K562 (cell line): ENCODE data around the gene HS3ST5. TPM values are rescaled to one million over a fixed set of nuclear protein-coding genes. Genes with fewer than 3 reads are reported as not detected.

Experiments used
- ATAC-seq: fragments of 200-7000 bp; cut with Tn5 transposase; 3 replicates; pipeline ENCODE4 v1.9.1; 2020; ENCODE audit warnings: moderate library complexity
- BruUV-seq: library from RNA; stranded (reverse); fragments of 400-500 nt; replicated peaks from 2 replicates; lab custom pipeline; 2021; lab: Mats Ljungman, UMichigan
- CTCF ChIA-PET: fragments of 300-600 bp; formaldehyde crosslinking; extraction: SDS; loops from one replicate; lab custom pipeline; 2021; ENCODE audit warnings: low intra/inter-chr PET ratio; lab: Yijun Ruan, JAX
- POLR2A ChIA-PET: fragments of 300-600, 350-650 bp; sonication (Branson Sonifier 250); formaldehyde crosslinking; extraction: SDS; loops from one replicate; lab custom pipeline; 2021; ENCODE audit warnings: antibody characterized with exemption, inconsistent platforms; lab: Yijun Ruan, JAX
- DNase-seq, 4 experiments: peaks; one replicate each; pipeline versions ENCODE4 v3.0.0 to v3.0.0-alpha.2; 2011 to 2018; ENCODE audit warnings: low spot score in 3 of 4, mixed read lengths in 3 of 4; ENCODE audit errors: extremely low read depth in 1 of 4
- FAIRE-seq: peaks from 2 replicates; lab custom pipeline; 2011; peaks lifted over from hg19 to GRCh38; lab: Jason Lieb, UNC
- H2AFZ ChIP-seq: 2 replicates; pipeline ENCODE4 v1.6.0; 2011; ENCODE audit warnings: low read depth, low read length, control low read depth, inconsistent platforms
- H3K27ac ChIP-seq: fragments of 200-600 bp; 3 replicates; pipeline ENCODE4 v1.8.0; 2011; ENCODE audit warnings: low read depth, mild to moderate bottlenecking, control low read depth, inconsistent platforms, low read length, moderate library complexity, mixed read lengths; ENCODE audit errors: extremely low read depth
- H3K27me3 ChIP-seq, 2 experiments: fragments of 300-600 bp in 1 of 2; 2 replicates in 1 of 2; 3 replicates in 1 of 2; pipeline versions ENCODE4 v1.6.0 to v1.8.0; 2011; ENCODE audit warnings: inconsistent platforms in 2 of 2, low read length in 2 of 2, mild to moderate bottlenecking in 1 of 2, mixed read lengths in 1 of 2, moderate library complexity in 1 of 2; ENCODE audit not compliant: control insufficient read depth in 2 of 2, insufficient read depth in 2 of 2
- H3K36me3 ChIP-seq: fragments of 300-600 bp; 3 replicates; pipeline ENCODE4 v1.8.0; 2011; ENCODE audit warnings: mild to moderate bottlenecking, low read length, inconsistent platforms; ENCODE audit not compliant: control insufficient read depth, insufficient read depth
- H3K4me1 ChIP-seq, 2 experiments: fragments of 200-600 bp in 1 of 2; replicated peaks in 1 of 2; 2 replicates in 1 of 2; 3 replicates in 1 of 2; pipeline versions ENCODE4 v1.5.1 to v1.8.0; 2011; ENCODE audit warnings: inconsistent platforms in 2 of 2, low read length in 2 of 2, mild to moderate bottlenecking in 1 of 2, mixed read lengths in 1 of 2, moderate library complexity in 1 of 2; ENCODE audit not compliant: control insufficient read depth in 2 of 2, insufficient read depth in 2 of 2
- H3K4me2 ChIP-seq: 2 replicates; pipeline ENCODE4 v1.6.1; 2011; ENCODE audit warnings: low read length, control low read depth, inconsistent platforms, mixed read lengths; ENCODE audit not compliant: insufficient read depth
- H3K4me3 ChIP-seq: fragments of 200-600 bp; sonication (generic), shearing (Covaris generic); 2 replicates; pipeline ENCODE4 v1.5.1; 2016; ENCODE audit warnings: control low read depth, inconsistent platforms
- H3K79me2 ChIP-seq: fragments of 200-600 bp; 3 replicates; pipeline ENCODE4 v1.8.0; 2011; ENCODE audit warnings: low read length, inconsistent platforms; ENCODE audit not compliant: control insufficient read depth, insufficient read depth
- H3K9ac ChIP-seq, 2 experiments: 2 replicates each; pipeline versions ENCODE4 v1.6.0 to v1.6.1; 2011; ENCODE audit warnings: low read depth in 2 of 2, low read length in 2 of 2, control low read depth in 1 of 2, inconsistent platforms in 1 of 2, mild to moderate bottlenecking in 1 of 2, mixed read lengths in 1 of 2; ENCODE audit not compliant: insufficient read depth in 1 of 2
- H3K9me1 ChIP-seq: one replicate; pipeline ENCODE4 v1.6.0; 2011; ENCODE audit warnings: inconsistent platforms, mild to moderate bottlenecking, low read length, moderate library complexity; ENCODE audit not compliant: control insufficient read depth, insufficient read depth
- H3K9me3 ChIP-seq: replicated peaks from 2 replicates; pipeline ENCODE4 v1.5.1; 2011; ENCODE audit warnings: low read depth, low read length, inconsistent platforms; ENCODE audit not compliant: control insufficient read depth, insufficient read depth
- H4K20me1 ChIP-seq: replicated peaks from 2 replicates; pipeline ENCODE4 v1.6.1; 2011; ENCODE audit warnings: low read length, inconsistent platforms, mixed read lengths; ENCODE audit not compliant: control insufficient read depth, insufficient read depth
- ARID1B ChIP-seq: fragments of 450-650 bp; IDR thresholded peaks from 2 replicates; pipeline ENCODE4 v1.6.1; 2016; ENCODE audit warnings: antibody characterized with exemption, mild to moderate bottlenecking, inconsistent platforms
- E2F6 ChIP-seq, 2 experiments: IDR thresholded peaks; 2 replicates each; pipeline ENCODE4 v1.6.1; 2011; ENCODE audit warnings: borderline replicate concordance in 1 of 2, control low read depth in 1 of 2, low read depth in 1 of 2, low read length in 1 of 2, mild to moderate bottlenecking in 1 of 2, mixed read lengths in 1 of 2, moderate library complexity in 1 of 2; ENCODE audit not compliant: insufficient read depth in 1 of 2, insufficient read length in 1 of 2, poor library complexity in 1 of 2, severe bottlenecking in 1 of 2; ENCODE audit errors: extremely low read depth in 1 of 2
- MEF2D ChIP-seq: conservative IDR thresholded peaks from 2 replicates; pipeline ENCODE4 v1.6.1; 2016; ENCODE audit warnings: low read depth, missing genetic modification characterization, missing compliant biosample characterization
- in situ Hi-C: fragments of 300-500 bp; cut with MboI; formaldehyde crosslinking; loops from 4 replicates; pipeline ENCODE4 v1.15.0; 2018; ENCODE audit warnings: inconsistent platforms, mixed read lengths
- intact Hi-C: fragments of 100-400 bp; cut with micrococcal nuclease; formaldehyde crosslinking; loops from 2 replicates; pipeline ENCODE4 v1.14.2; 2022
- polyA plus RNA-seq, 8 experiments: library from polyadenylated mRNA; depleted of rRNA in 4 of 8; stranded (reverse) in 5 of 8; unstranded in 3 of 8; fragments of >200 nt; fragmentation: Nextera tagmentation in 2 of 8; fragmentation: Illumina TruSeq in 1 of 8; extraction: Ambion mirVana in 2 of 8; extraction: Trizol in 1 of 8; gene quantifications; 2 replicates each; pipeline versions ENCODE4 v1.2.1 to v1.2.3, GENCODE V29; 2011 to 2014; ENCODE audit warnings: inconsistent platforms in 1 of 8, missing spikeins in 1 of 8
- total RNA-seq, 7 experiments: library from RNA; depleted of rRNA in 6 of 7; stranded (reverse); fragments of >200 nt in 6 of 7; fragmentation: Illumina TruSeq in 2 of 7; extraction: Trizol in 2 of 7; gene quantifications; 2 replicates each; pipeline versions ENCODE4 v1.2.1 to v1.2.3, GENCODE V29; 2011 to 2021; ENCODE audit warnings: low replicate concordance in 1 of 7

The HS3ST5 gene
- total and polyA plus RNA-seq, 9 of the 15 experiments (the other 6 are each of a cell fraction or from before 2014, with no cell fraction given) = not detected

DNA sequence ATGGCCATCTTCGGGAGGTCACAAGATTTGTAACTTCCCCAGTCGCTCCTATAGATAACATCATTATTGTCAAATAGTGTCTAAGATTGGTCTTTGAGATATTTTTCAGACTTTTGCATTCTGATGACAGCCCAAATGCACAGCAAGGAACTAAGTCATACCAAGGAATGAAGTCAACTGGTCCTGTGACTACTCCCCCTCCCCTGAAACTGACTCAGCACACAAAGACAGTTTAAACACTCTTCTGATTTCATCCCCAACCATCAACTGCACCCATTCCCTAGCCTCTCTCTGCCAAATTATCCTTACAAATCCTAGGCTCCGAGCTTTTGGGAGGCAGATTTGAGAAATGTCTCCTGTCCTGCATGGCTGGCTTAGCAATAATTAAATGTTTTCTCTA is 139.4 kb downstream of the HS3ST5 start (continued):
- TF ChIP-seq MEF2D = no peak
- TF ChIP-seq, all 486 proteins: peak for 0

DNA sequence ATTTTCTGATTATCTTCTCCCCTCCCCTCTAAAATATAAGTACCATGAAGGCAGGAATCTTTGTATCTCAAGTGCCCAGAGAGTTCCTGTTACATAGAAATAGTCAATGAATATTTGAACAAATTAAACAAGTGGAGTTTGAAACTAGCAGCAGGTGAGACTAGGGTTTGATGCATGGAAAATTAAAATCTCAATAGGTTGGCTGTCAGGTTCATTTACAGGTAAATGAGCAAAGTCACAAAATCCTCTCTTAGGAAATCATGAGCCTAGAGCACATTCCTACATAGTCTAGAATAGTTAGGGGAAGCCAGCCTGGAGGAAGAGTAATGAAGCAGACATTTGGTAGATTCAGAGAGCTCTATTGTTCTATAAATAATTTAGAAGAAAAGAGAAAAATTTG is 140.4 kb downstream of the HS3ST5 start:
- CTCF ChIA-PET = no interaction called here
- H3K9me3 ChIP-seq = no peaks in the 10 kb centered on the region
- H3K79me2 ChIP-seq = no peaks in the 10 kb centered on the region
- H3K9ac ChIP-seq = no peak overlapping the region
- POLR2A ChIA-PET = no interaction called here
- no peak for DNase-seq
- ATAC-seq = no peak
- no peak overlapping the region for H2AFZ ChIP-seq
- H3K4me1 ChIP-seq = no peaks in the 10 kb centered on the region
- no peak for FAIRE-seq
- BruUV-seq = no TSS peak
- intact Hi-C loops (no loop called here), in situ Hi-C loops (no loop called here)
- H3K9me1 ChIP-seq = no peaks in the 10 kb centered on the region
- TF ChIP-seq E2F6 (IDR thresholded peaks at IDR 0.05; ENCODE audit: borderline replicate concordance in 1 of 2, extremely low read depth in 1 of 2, insufficient read depth in 1 of 2, insufficient read length in 1 of 2, low read depth in 1 of 2, low read length in 1 of 2, poor library complexity in 1 of 2, severe bottlenecking in 1 of 2) (no peak), ARID1B (no peak)
- no peak overlapping the region for H3K4me3 ChIP-seq
- H3K36me3 ChIP-seq = no peaks in the 10 kb centered on the region
- no peaks in the 10 kb centered on the region for H4K20me1 ChIP-seq
- no peaks in the 10 kb centered on the region for H3K27me3 ChIP-seq
- no peak overlapping the region for H3K27ac ChIP-seq
- no peak overlapping the region for H3K4me2 ChIP-seq
